Measurements from ENCODE around the gene LSP1.
"Not testable (repeated sequence)": the region's sequence is repeated elsewhere in the genome, so short reads cannot be mapped to it uniquely, and the experiment has no call there.

Gene LSP1

DNA sequence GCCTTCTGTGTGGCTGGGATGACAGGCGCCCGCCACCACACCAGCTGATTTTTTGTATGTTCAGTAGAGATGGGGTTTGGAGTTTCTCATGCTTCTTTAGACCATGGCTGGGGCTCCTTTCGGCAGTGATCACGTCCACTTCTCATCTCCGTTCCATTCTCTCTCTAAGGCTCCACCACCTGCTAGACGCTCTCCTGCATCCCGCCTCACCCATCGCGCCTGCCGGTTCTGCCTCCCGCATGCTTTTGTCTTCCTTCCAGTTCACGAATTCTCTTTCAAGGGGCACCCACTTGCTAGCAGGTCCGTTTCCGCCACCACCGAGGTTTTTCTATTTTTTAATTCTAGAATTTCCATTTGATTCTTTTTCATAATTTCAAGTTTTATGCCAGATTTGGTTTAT lies 40.1 kb upstream of the LSP1 start:
- Histone ChIP-seq H3F3A (ENCODE audit: insufficient read depth, low read length) (no peaks in the 10 kb centered on the region), H3K4me2 (ENCODE audit: low read depth, low read length) (no peak overlapping the region), H3K9ac (ENCODE audit: low read length) (no peak overlapping the region), H2AFZ (ENCODE audit: low read length) (no peak overlapping the region), H3K27me3 (replicated peaks; ENCODE audit: insufficient read depth, low read length) (peaks cover 99% of the 10 kb centered on the region), H3K79me2 (ENCODE audit: low read length) (no peaks in the 10 kb centered on the region), H3K4me3 (ENCODE audit: low read length) (no peak overlapping the region), H3K27ac (ENCODE audit: low read length) (no peak overlapping the region), H3K36me3 (replicated peaks; ENCODE audit: insufficient read depth, low read length) (no peaks in the 10 kb centered on the region), H3K4me1 (ENCODE audit: low read length) (no peaks in the 10 kb centered on the region), H3K9me2 (replicated peaks; ENCODE audit: insufficient read depth, low read length) (no peaks in the 10 kb centered on the region), H3K9me3 (replicated peaks; ENCODE audit: insufficient read depth, low read length) (no peaks in the 10 kb centered on the region), H4K20me1 (ENCODE audit: insufficient read depth, low read length) (no peaks in the 10 kb centered on the region)
- no peak for DNase-seq
- no peak for TF ChIP-seq EZH2phosphoT487 (IDR thresholded peaks at IDR 0.05; ENCODE audit: low read length)
- no peak for TF ChIP-seq EZH2 (optimal IDR thresholded peaks at IDR 0.05; ENCODE audit: low read depth, low read length)
- no peak for TF ChIP-seq CTCF (IDR thresholded peaks at IDR 0.05; ENCODE audit: low read length)

GRCh38 chr11:1813356-1813755 lies 39.5 kb upstream of the LSP1 start:
- not testable (repeated sequence) for DNase-seq; H3K36me3 ChIP-seq (replicated peaks; ENCODE audit: insufficient read depth, low read length); H3K9ac ChIP-seq (ENCODE audit: low read length); H4K20me1 ChIP-seq (ENCODE audit: insufficient read depth, low read length); H3K4me2 ChIP-seq (ENCODE audit: low read depth, low read length); H3K9me2 ChIP-seq (replicated peaks; ENCODE audit: insufficient read depth, low read length); H3K4me1 ChIP-seq (ENCODE audit: low read length); H2AFZ ChIP-seq (ENCODE audit: low read length); H3K27ac ChIP-seq (ENCODE audit: low read length); H3K9me3 ChIP-seq (replicated peaks; ENCODE audit: insufficient read depth, low read length); H3K79me2 ChIP-seq (ENCODE audit: low read length); H3F3A ChIP-seq (ENCODE audit: insufficient read depth, low read length); H3K4me3 ChIP-seq (ENCODE audit: low read length)
- peaks cover 99% of the 10 kb centered on the region for H3K27me3 ChIP-seq (replicated peaks; ENCODE audit: insufficient read depth, low read length)

GRCh38 chr11:1814691-1815090 lies 38.2 kb upstream of the LSP1 start:
- Histone ChIP-seq H3K9me2 (replicated peaks; ENCODE audit: insufficient read depth, low read length) (no peaks in the 10 kb centered on the region), H3K27ac (ENCODE audit: low read length) (no peak overlapping the region), H3K9me3 (replicated peaks; ENCODE audit: insufficient read depth, low read length) (no peaks in the 10 kb centered on the region), H3K4me2 (ENCODE audit: low read depth, low read length) (no peak overlapping the region), H3K36me3 (replicated peaks; ENCODE audit: insufficient read depth, low read length) (no peaks in the 10 kb centered on the region), H4K20me1 (ENCODE audit: insufficient read depth, low read length) (no peaks in the 10 kb centered on the region), H3K4me1 (ENCODE audit: low read length) (no peaks in the 10 kb centered on the region), H3K79me2 (ENCODE audit: low read length) (no peaks in the 10 kb centered on the region), H2AFZ (ENCODE audit: low read length) (no peak overlapping the region), H3K4me3 (ENCODE audit: low read length) (no peak overlapping the region), H3K27me3 (replicated peaks; ENCODE audit: insufficient read depth, low read length) (peaks cover 99% of the 10 kb centered on the region), H3K9ac (ENCODE audit: low read length) (no peak overlapping the region), H3F3A (ENCODE audit: insufficient read depth, low read length) (no peaks in the 10 kb centered on the region)
- DNase-seq = no peak
- TF ChIP-seq EZH2 (optimal IDR thresholded peaks at IDR 0.05; ENCODE audit: low read depth, low read length) (no peak), CTCF (IDR thresholded peaks at IDR 0.05; ENCODE audit: low read length) (no peak), EZH2phosphoT487 (IDR thresholded peaks at IDR 0.05; ENCODE audit: low read length) (no peak)

GRCh38 chr11:1815311-1815710 lies 37.6 kb upstream of the LSP1 start:
- Histone ChIP-seq H3K79me2 (ENCODE audit: low read length) (no peaks in the 10 kb centered on the region), H3K4me2 (ENCODE audit: low read depth, low read length) (no peak overlapping the region), H3K27me3 (replicated peaks; ENCODE audit: insufficient read depth, low read length) (peaks cover 99% of the 10 kb centered on the region), H3K36me3 (replicated peaks; ENCODE audit: insufficient read depth, low read length) (no peaks in the 10 kb centered on the region), H3K9me3 (replicated peaks; ENCODE audit: insufficient read depth, low read length) (no peaks in the 10 kb centered on the region), H3K9me2 (replicated peaks; ENCODE audit: insufficient read depth, low read length) (no peaks in the 10 kb centered on the region), H2AFZ (ENCODE audit: low read length) (no peak overlapping the region), H3K27ac (ENCODE audit: low read length) (no peak overlapping the region), H4K20me1 (ENCODE audit: insufficient read depth, low read length) (no peaks in the 10 kb centered on the region), H3K9ac (ENCODE audit: low read length) (no peak overlapping the region), H3K4me1 (ENCODE audit: low read length) (no peaks in the 10 kb centered on the region), H3K4me3 (ENCODE audit: low read length) (no peak overlapping the region), H3F3A (ENCODE audit: insufficient read depth, low read length) (no peaks in the 10 kb centered on the region)
- TF ChIP-seq CTCF (IDR thresholded peaks at IDR 0.05; ENCODE audit: low read length) (no peak), EZH2 (optimal IDR thresholded peaks at IDR 0.05; ENCODE audit: low read depth, low read length) (no peak), EZH2phosphoT487 (IDR thresholded peaks at IDR 0.05; ENCODE audit: low read length) (no peak)
- no peak for DNase-seq

All from MM.1S (cell line).